Measurements from ENCODE around the gene BATF3. TPM values are rescaled to one million over a fixed set of nuclear protein-coding genes. Genes with fewer than 3 reads are reported as not detected.

Gene BATF3
- polyA plus RNA-seq, 1 of the 3 experiments (the other 2 are of a cell fraction) = 0.76 TPM

GRCh38 chr1:212698467-212699103 is 1.1 kb downstream of the BATF3 start:
- no peak overlapping the region for H2AFZ ChIP-seq (ENCODE audit: low read depth)

More at GRCh38 chr1:212698467-212699103, 1.1 kb downstream of the BATF3 start:
- H3K9me3 ChIP-seq = no peaks in the 10 kb centered on the region
- H3K9me2 ChIP-seq = no peaks in the 10 kb centered on the region
- TF ChIP-seq TEAD4 (IDR thresholded peaks at IDR 0.05; ENCODE audit: borderline replicate concordance, insufficient read depth) = no peak
- TF ChIP-seq FOXJ3 (CRISPR knock-in tag; IDR thresholded peaks at IDR 0.05) = no peak
- TF ChIP-seq EZH2phosphoT487 (IDR thresholded peaks at IDR 0.05; ENCODE audit: borderline replicate concordance, low read depth) = no peak
- no peak for TF ChIP-seq GABPA (IDR thresholded peaks at IDR 0.05; ENCODE audit: low read depth)
- no peak for TF ChIP-seq EP300 (IDR thresholded peaks at IDR 0.05; ENCODE audit: borderline replicate concordance in 1 of 2, low read depth in 1 of 2, low read length in 1 of 2)
- no peak for TF ChIP-seq IRF3 (IDR thresholded peaks at IDR 0.05; ENCODE audit: low read depth, low read length)
- TF ChIP-seq JUND (IDR thresholded peaks at IDR 0.05) = no peak
- no peak for TF ChIP-seq RAD21 (IDR thresholded peaks at IDR 0.05; ENCODE audit: low read length)
- TF ChIP-seq MXI1 (IDR thresholded peaks at IDR 0.05; ENCODE audit: low read depth, low read length) = no peak
- TF ChIP-seq RCOR1 (IDR thresholded peaks at IDR 0.05; ENCODE audit: low read length) = no peak
- TF ChIP-seq TCF12 (IDR thresholded peaks at IDR 0.05) = no peak
- no peak for TF ChIP-seq NFIC (IDR thresholded peaks at IDR 0.05; ENCODE audit: borderline replicate concordance)
- no peak for TF ChIP-seq POLR2AphosphoS5 (IDR thresholded peaks at IDR 0.05; ENCODE audit: low read depth, low read length)
- no peak for TF ChIP-seq CTCF (IDR thresholded peaks at IDR 0.05)
- no peak for TF ChIP-seq FOXM1 (IDR thresholded peaks at IDR 0.05; ENCODE audit: low read depth)
- TF ChIP-seq SIN3A (IDR thresholded peaks at IDR 0.05; ENCODE audit: borderline replicate concordance, low read depth, low read length) = no peak
- TF ChIP-seq ELF1 (IDR thresholded peaks at IDR 0.05) = no peak
- no peak for TF ChIP-seq NRF1 (IDR thresholded peaks at IDR 0.05; ENCODE audit: low read depth, low read length)
- H3K4me1 ChIP-seq (ENCODE audit: control insufficient read depth in 1 of 2, insufficient read depth in 2 of 2, low read depth in 1 of 2, low read length in 1 of 2) = peaks cover 0 to 25% of the 10 kb centered on the region in 2 experiments; a peak in 2 of 4 replicates
- peaks cover 9% of the 10 kb centered on the region for H3F3A ChIP-seq (replicated peaks; ENCODE audit: insufficient read depth)
- no peak overlapping the region for H3K27ac ChIP-seq (ENCODE audit: low read depth in 2 of 2, low read length in 1 of 2)
- ChIA-PET CTCF (interaction anchor here (0.7 to 2.3 kb wide), 13 partner anchors 8 to 221 kb away, joined by 3 to 7 read pairs (median 3); partner anchors contain the start of gene ATF3), POLR2A (interaction anchor here (1.3 kb wide), 1 partner anchor 90 kb away, joined by 4 read pairs; the partner anchor contains the start of gene ATF3)
- no peaks in the 10 kb centered on the region for H3K36me3 ChIP-seq (replicated peaks in 1 of 2; ENCODE audit: control insufficient read depth in 1 of 2, insufficient read depth in 2 of 2, low read length in 1 of 2)
- H3K27me3 ChIP-seq (ENCODE audit: insufficient read depth) = peaks cover 46% of the 10 kb centered on the region
- DNase-seq = no peak
- H3K9ac ChIP-seq = no peak overlapping the region
- H3K79me2 ChIP-seq (ENCODE audit: insufficient read depth) = no peaks in the 10 kb centered on the region
- peak overlapping the region; percentile 69 for H3K4me2 ChIP-seq
- no peaks in the 10 kb centered on the region for H4K20me1 ChIP-seq (ENCODE audit: insufficient read depth)
- H3K4me3 ChIP-seq (ENCODE audit: low read depth in 2 of 2, low read length in 1 of 2) = peak overlapping the region; percentile 50 to 65; a peak in 2 of 4 replicates
- WGBS (ENCODE audit: low lambda C conversion rate) = 31% methylated on average over 12 of the region's 12 CpGs
